NCI-H2196 (cell line): ENCODE measurements around the gene RAB13.

Experiments
- DNase-seq: peaks from one replicate; lab custom pipeline; 2025; ENCODE audit not compliant: unreplicated experiment; lab: John Stamatoyannopoulos, UW

The RAB13 gene

DNA sequence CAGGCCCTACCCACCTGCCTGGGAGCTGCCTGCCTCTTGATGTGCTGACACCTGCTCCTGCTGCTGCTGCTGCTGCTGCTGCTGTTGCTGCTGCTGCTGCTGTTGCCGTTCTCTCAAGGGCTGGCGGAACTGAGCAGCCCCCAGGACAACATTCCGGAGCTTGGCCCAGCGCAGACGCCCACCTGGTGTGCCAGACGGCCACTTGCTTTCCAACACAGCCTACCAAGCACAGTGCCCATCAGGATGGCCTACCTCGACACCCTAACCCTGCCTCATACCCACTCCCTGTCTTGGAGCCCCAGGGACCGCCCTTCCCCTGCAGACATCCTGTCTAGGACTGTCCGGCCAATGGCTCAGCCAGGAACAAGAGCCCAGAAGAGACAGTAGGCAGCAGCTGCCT is 51.4 kb downstream of the RAB13 start:
- DNase-seq = no peak

- no peak for DNase-seq
Measured at GRCh38 chr1:153933955-153934354, 52.2 kb downstream of the RAB13 start.

- DNase-seq = no peak
Measured at GRCh38 chr1:153933430-153933829, 52.7 kb downstream of the RAB13 start.

DNA sequence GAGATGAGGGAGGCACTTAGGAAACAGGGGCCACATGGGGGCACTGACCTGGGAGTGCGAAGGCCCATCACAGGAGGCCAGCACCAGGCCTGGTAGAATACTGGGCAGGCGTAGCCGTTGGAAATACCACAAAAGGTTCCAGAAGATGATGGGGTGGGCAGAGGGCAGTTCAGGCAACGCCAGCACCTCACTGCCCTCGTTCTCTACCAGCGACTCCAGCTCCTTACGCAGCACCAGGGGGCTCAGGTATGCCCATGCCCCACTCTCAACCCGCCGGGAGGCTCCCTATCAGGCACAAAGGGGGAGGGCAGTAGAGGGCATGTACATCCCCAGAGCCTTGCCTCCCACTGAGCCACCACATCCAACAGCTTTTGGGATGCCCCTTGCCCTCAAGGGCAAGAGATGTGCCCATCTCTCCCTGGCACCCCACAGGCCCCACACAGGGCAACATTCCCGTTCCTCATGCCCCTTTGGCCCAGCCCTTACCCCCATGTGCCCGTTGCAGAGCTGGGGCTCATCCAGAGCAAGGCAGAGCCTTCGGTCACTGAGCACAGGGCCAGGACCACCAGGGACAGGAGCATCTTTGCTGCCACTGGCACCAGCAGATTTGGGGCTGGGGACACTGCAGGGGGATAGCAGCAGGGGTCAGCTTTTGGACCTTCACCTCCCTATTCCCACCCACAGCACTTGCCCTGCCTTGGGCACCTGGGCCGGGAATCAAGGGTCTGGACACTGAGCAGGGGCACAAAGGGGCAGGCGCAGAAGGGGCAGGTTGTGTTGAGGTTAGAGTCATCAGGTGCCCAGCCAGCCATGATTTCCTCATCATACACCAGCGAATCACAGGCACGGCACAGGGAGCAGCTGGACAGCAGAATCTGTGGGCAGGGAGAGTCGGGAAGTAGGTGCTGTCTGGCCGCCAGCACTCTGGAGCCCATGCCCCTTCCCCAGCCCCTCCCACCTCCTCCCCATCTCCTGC is 53.7 kb downstream of the RAB13 start:
- DNase-seq = no peak
